SK-N-SH (cell line): Measurements from ENCODE around the gene RASIP1. TPM values are rescaled to one million over a fixed set of nuclear protein-coding genes. Genes with fewer than 3 reads are reported as not detected.

Experiments
- CTCF ChIA-PET: fragments of 300-600, 350-600 bp; formaldehyde crosslinking; extraction: SDS; loops from one replicate; lab custom pipeline; 2021; lab: Yijun Ruan, JAX
- POLR2A ChIA-PET: fragments of 350-600 bp; sonication (Branson Sonifier 250); formaldehyde crosslinking; extraction: SDS; loops from one replicate; lab custom pipeline; 2020; ENCODE audit warnings: antibody characterized with exemption, inconsistent platforms; lab: Yijun Ruan, JAX
- DNase-seq: peaks from one replicate; pipeline ENCODE4 v3.0.0; 2012
- H2AFZ ChIP-seq: fragments of 200-600 bp; sonication (generic); 2 replicates; pipeline ENCODE4 v1.8.1; 2016; ENCODE audit warnings: antibody characterized with exemption, mild to moderate bottlenecking, low read depth
- H3F3A ChIP-seq: fragments of 200-600 bp; sonication (generic); replicated peaks from 2 replicates; pipeline ENCODE3; 2016; ENCODE audit warnings: antibody characterized with exemption, mild to moderate bottlenecking; ENCODE audit not compliant: insufficient read depth
- H3K27ac ChIP-seq, 2 experiments: fragments of 200-500 bp in 1 of 2; fragments of 200-600 bp in 1 of 2; sonication (Bioruptor generic) in 1 of 2; sonication (generic), shearing (Covaris generic) in 1 of 2; 2 replicates each; pipeline versions ENCODE4 v1.5.1 to v1.6.1; 2014 to 2016; ENCODE audit warnings: low read depth in 2 of 2, inconsistent platforms in 1 of 2, low read length in 1 of 2, mild to moderate bottlenecking in 1 of 2, mixed read lengths in 1 of 2
- H3K27me3 ChIP-seq: fragments of 200-600 bp; sonication (generic), shearing (Covaris generic); 2 replicates; pipeline ENCODE4 v1.6.1; 2016; ENCODE audit warnings: mixed run types; ENCODE audit not compliant: insufficient read depth
- H3K36me3 ChIP-seq, 2 experiments: fragments of 200-500 bp in 1 of 2; fragments of 200-600 bp in 1 of 2; sonication (Bioruptor generic) in 1 of 2; sonication (generic) in 1 of 2; replicated peaks in 1 of 2; 2 replicates each; pipeline versions ENCODE3 to v1.5.1; 2014 to 2016; ENCODE audit warnings: low read length in 1 of 2, mild to moderate bottlenecking in 1 of 2; ENCODE audit not compliant: insufficient read depth in 2 of 2, control insufficient read depth in 1 of 2
- H3K4me1 ChIP-seq, 2 experiments: fragments of 200-500 bp in 1 of 2; fragments of 200-600 bp in 1 of 2; sonication (Bioruptor generic) in 1 of 2; sonication (generic), shearing (Covaris generic) in 1 of 2; 2 replicates each; pipeline versions ENCODE4 v1.5.1 to v1.6.1; 2014 to 2016; ENCODE audit warnings: low read depth in 1 of 2, low read length in 1 of 2, mixed run types in 1 of 2; ENCODE audit not compliant: insufficient read depth in 2 of 2, control insufficient read depth in 1 of 2
- H3K4me2 ChIP-seq: fragments of 200-600 bp; sonication (generic), shearing (Covaris generic); 2 replicates; pipeline ENCODE4 v1.6.1; 2017; ENCODE audit warnings: mixed run types
- H3K4me3 ChIP-seq, 2 experiments: fragments of 200-500 bp in 1 of 2; fragments of 200-600 bp in 1 of 2; sonication (Bioruptor generic) in 1 of 2; sonication (generic), shearing (Covaris generic) in 1 of 2; 2 replicates each; pipeline versions ENCODE4 v1.5.1 to v1.8.1; 2014 to 2016; ENCODE audit warnings: low read depth in 2 of 2, inconsistent platforms in 1 of 2, low read length in 1 of 2, mild to moderate bottlenecking in 1 of 2, mixed read lengths in 1 of 2, moderate library complexity in 1 of 2
- H3K79me2 ChIP-seq: fragments of 200-600 bp; sonication (generic); 2 replicates; pipeline ENCODE4 v1.8.1; 2017; ENCODE audit warnings: mild to moderate bottlenecking; ENCODE audit not compliant: insufficient read depth
- H3K9ac ChIP-seq: fragments of 200-600 bp; sonication (generic); 2 replicates; pipeline ENCODE4 v1.6.1; 2017; ENCODE audit warnings: mixed run types
- H3K9me2 ChIP-seq: fragments of 200-600 bp; sonication (generic); 2 replicates; pipeline ENCODE4 v1.6.1; 2017; ENCODE audit warnings: mixed run types
- H3K9me3 ChIP-seq: fragments of 200-600 bp; sonication (generic); 2 replicates; pipeline ENCODE4 v1.6.1; 2017; ENCODE audit warnings: mixed run types, mild to moderate bottlenecking, moderate library complexity
- H4K20me1 ChIP-seq: fragments of 200-600 bp; sonication (generic); 2 replicates; pipeline ENCODE4 v1.6.1; 2017; ENCODE audit warnings: mild to moderate bottlenecking, mixed run types; ENCODE audit not compliant: insufficient read depth
- CHD2 ChIP-seq: fragments of 150-350 bp; IDR thresholded peaks from 2 replicates; pipeline ENCODE4 v1.6.1; 2018; ENCODE audit warnings: low read length; ENCODE audit not compliant: partially characterized antibody
- EZH2phosphoT487 ChIP-seq: fragments of 200-600 bp; sonication (generic); IDR thresholded peaks from 2 replicates; pipeline ENCODE4 v1.6.1; 2017; ENCODE audit warnings: low read depth, mixed run types, mild to moderate bottlenecking, antibody characterized with exemption, moderate library complexity, borderline replicate concordance
- FOSL2 ChIP-seq: IDR thresholded peaks from 2 replicates; pipeline ENCODE4 v1.4.0; 2012; ENCODE audit warnings: low read depth, mild to moderate bottlenecking, moderate library complexity, borderline replicate concordance
- FOXJ3 ChIP-seq: sonication (generic); formaldehyde crosslinking; IDR thresholded peaks from 2 replicates; pipeline ENCODE4 v1.5.1; 2020; ENCODE audit warnings: mild to moderate bottlenecking, missing genetic modification reagents
- FOXM1 ChIP-seq: IDR thresholded peaks from 2 replicates; pipeline ENCODE4 v1.4.0; 2012; ENCODE audit warnings: low read depth, mild to moderate bottlenecking
- GABPA ChIP-seq: IDR thresholded peaks from 2 replicates; pipeline ENCODE4 v1.4.0; 2012; ENCODE audit warnings: low read depth, mild to moderate bottlenecking
- GATA2 ChIP-seq: sonication (generic); formaldehyde crosslinking; IDR thresholded peaks from 2 replicates; pipeline ENCODE4 v1.5.0; 2020; ENCODE audit warnings: mild to moderate bottlenecking, missing genetic modification reagents
- IRF3 ChIP-seq: fragments of 150-350 bp; IDR thresholded peaks from 2 replicates; pipeline ENCODE4 v1.6.1; 2016; ENCODE audit warnings: mild to moderate bottlenecking, low read depth, low read length
- MAX ChIP-seq: IDR thresholded peaks from 2 replicates; pipeline ENCODE4 v1.4.0; 2012; ENCODE audit warnings: low read depth
- MXI1 ChIP-seq: IDR thresholded peaks from 2 replicates; pipeline ENCODE4 v1.6.1; 2012; ENCODE audit warnings: mild to moderate bottlenecking, low read depth, low read length, improper control_type of control experiment
- NRF1 ChIP-seq: IDR thresholded peaks from 2 replicates; pipeline ENCODE4 v1.6.1; 2012; ENCODE audit warnings: low read depth, mild to moderate bottlenecking, low read length
- POLR2AphosphoS5 ChIP-seq: IDR thresholded peaks from 2 replicates; pipeline ENCODE4 v1.6.1; 2012; ENCODE audit warnings: low read depth, low read length
- RAD21 ChIP-seq: IDR thresholded peaks from 2 replicates; pipeline ENCODE4 v1.6.1; 2012; ENCODE audit warnings: mild to moderate bottlenecking, low read length
- RCOR1 ChIP-seq: fragments of 150-350 bp; IDR thresholded peaks from 2 replicates; pipeline ENCODE4 v1.6.1; 2017; ENCODE audit warnings: antibody characterized with exemption, low read length
- RFX5 ChIP-seq: IDR thresholded peaks from 2 replicates; pipeline ENCODE4 v1.6.1; 2012; ENCODE audit warnings: mild to moderate bottlenecking, improper control_type of control experiment, low read length
- RXRA ChIP-seq: IDR thresholded peaks from 2 replicates; pipeline ENCODE4 v1.4.0; 2012; ENCODE audit warnings: low read depth, mild to moderate bottlenecking, borderline replicate concordance
- SMC3 ChIP-seq: IDR thresholded peaks from 2 replicates; pipeline ENCODE4 v1.6.1; 2012; ENCODE audit warnings: low read depth, low read length, improper control_type of control experiment
- TCF12 ChIP-seq: IDR thresholded peaks from 2 replicates; pipeline ENCODE4 v1.4.0; 2012
- YY1 ChIP-seq: IDR thresholded peaks from 2 replicates; pipeline ENCODE4 v1.4.0; 2012; ENCODE audit warnings: low read depth, mild to moderate bottlenecking
- ZBTB33 ChIP-seq: IDR thresholded peaks from 2 replicates; pipeline ENCODE4 v1.4.0; 2012; ENCODE audit warnings: low read depth, borderline replicate concordance
- WGBS: methylation state at CpG from one replicate; pipeline ENCODE4 v1.1.6; 2017; ENCODE audit warnings: low lambda C conversion rate; 5-methylcytosine and 5-hydroxymethylcytosine counted together
- polyA plus RNA-seq, 3 experiments: library from polyadenylated mRNA; depleted of rRNA; stranded (reverse); fragments of >200 nt; gene quantifications; 2 replicates each; pipeline ENCODE4 v1.2.3, GENCODE V29; 2012

Gene RASIP1
- polyA plus RNA-seq, 1 of the 3 experiments (the other 2 are of a cell fraction) = 0.41 TPM

GRCh38 chr19:48678201-48678600 lies 62.2 kb downstream of the RASIP1 start:
- CTCF ChIA-PET = interaction anchor here (1.0 to 1.1 kb wide), 2 partner anchors 32 to 34 kb away, joined by 3 to 4 read pairs; partner anchors contain the start of gene CA11
- WGBS = 76% methylated on average over 4 of the region's 4 CpGs
- Histone ChIP-seq H3K27ac (no peak overlapping the region), H3K27me3 (no peaks in the 10 kb centered on the region), H3K4me1 (peaks cover 0 to 8% of the 10 kb centered on the region in 2 experiments; a peak in 1 of 4 replicates), H3K79me2 (no peaks in the 10 kb centered on the region), H3K9me2 (no peaks in the 10 kb centered on the region), H3F3A (no peaks in the 10 kb centered on the region), H3K9ac (no peak overlapping the region), H4K20me1 (no peaks in the 10 kb centered on the region), H3K4me2 (no peak overlapping the region), H2AFZ (no peak overlapping the region), H3K36me3 (no peaks in the 10 kb centered on the region), H3K4me3 (no peak overlapping the region), H3K9me3 (no peaks in the 10 kb centered on the region)
- DNase-seq = no peak
- TF ChIP-seq GABPA (no peak), EZH2phosphoT487 (no peak), SMC3 (no peak), NRF1 (no peak), FOXM1 (no peak), YY1 (no peak)
- POLR2A ChIA-PET = interaction anchor here (0.6 kb wide), 1 partner anchor 32 kb away, joined by 3 read pairs; the partner anchor contains the start of gene CA11

- no peaks in the 10 kb centered on the region for H3F3A ChIP-seq
- H3K4me1 ChIP-seq = peaks cover 0 to 8% of the 10 kb centered on the region in 2 experiments; a peak in 1 of 4 replicates
- ChIA-PET CTCF (interaction anchor here (0.6 to 3.4 kb wide), 2 partner anchors 13 to 118 kb away, joined by 3 to 13 read pairs; no protein-coding TSS in a partner anchor), POLR2A (no interaction called here)
- H3K4me3 ChIP-seq = no peak overlapping the region
- H3K36me3 ChIP-seq = no peaks in the 10 kb centered on the region
- no peaks in the 10 kb centered on the region for H4K20me1 ChIP-seq
- no peak overlapping the region for H3K27ac ChIP-seq
- H3K4me2 ChIP-seq = no peak overlapping the region
- H3K9me3 ChIP-seq = no peaks in the 10 kb centered on the region
- DNase-seq = no peak
- H3K9me2 ChIP-seq = no peaks in the 10 kb centered on the region
- TF ChIP-seq FOXJ3 (CRISPR knock-in tag) (no peak), RAD21 (no peak), YY1 (no peak), GABPA (no peak), ZBTB33 (no peak), IRF3 (no peak), POLR2AphosphoS5 (no peak), MXI1 (no peak), CHD2 (no peak), RXRA (no peak), RFX5 (no peak), RCOR1 (no peak), SMC3 (no peak), MAX (no peak), TCF12 (no peak), GATA2 (CRISPR knock-in tag) (no peak), FOSL2 (no peak)
- H2AFZ ChIP-seq = no peak overlapping the region
- H3K9ac ChIP-seq = no peak overlapping the region
- no peaks in the 10 kb centered on the region for H3K27me3 ChIP-seq
- WGBS = 85% methylated on average over 13 of the region's 13 CpGs
- no peaks in the 10 kb centered on the region for H3K79me2 ChIP-seq
These were observed 63.5 kb downstream of the RASIP1 start for GRCh38 chr19:48676887-48677286.
